Activated CD4-positive, alpha-beta T cell treated with anti-CD3 and anti-CD28 coated beads, Interleukin-2, amount 10 ng/mL, durations not matched to agents 7 days and 5 days (primary cell): ENCODE data around the gene IFFO2. TPM values are rescaled to one million over a fixed set of nuclear protein-coding genes. Genes with fewer than 3 reads are reported as not detected.

ENCODE experiments used
- CTCF ChIA-PET: fragments of 350-600 bp; sonication (Branson Sonifier 250); formaldehyde crosslinking; loops from one replicate; lab custom pipeline; 2021; ENCODE audit warnings: antibody characterized with exemption; lab: Charles Lee
- POLR2A ChIA-PET: fragments of 350-600 bp; sonication (Branson Sonifier 250); formaldehyde crosslinking; loops from one replicate; lab custom pipeline; 2021; ENCODE audit warnings: antibody characterized with exemption; lab: Charles Lee
- DNase-seq: peaks from one replicate; pipeline ENCODE4 v3.0.0-alpha.2; 2020
- H3K27ac Mint-ChIP-seq: one replicate; pipeline ENCODE4 v1.8.0; 2021; ENCODE audit warnings: mild to moderate bottlenecking, moderate library complexity, mixed read lengths
- H3K27me3 Mint-ChIP-seq: one replicate; pipeline ENCODE4 v1.8.0; 2021; ENCODE audit warnings: mixed read lengths
- H3K36me3 Mint-ChIP-seq: one replicate; pipeline ENCODE4 v1.8.0; 2021; ENCODE audit warnings: low read depth, mixed read lengths
- H3K4me1 Mint-ChIP-seq: one replicate; pipeline ENCODE4 v1.8.0; 2021; ENCODE audit warnings: mixed read lengths
- H3K4me3 Mint-ChIP-seq: one replicate; pipeline ENCODE4 v1.8.0; 2021; ENCODE audit warnings: mild to moderate bottlenecking, moderate library complexity, mixed read lengths
- H3K9me3 Mint-ChIP-seq: one replicate; pipeline ENCODE4 v1.8.0; 2021; ENCODE audit warnings: mixed read lengths
- total RNA-seq, 2 experiments: library from RNA; stranded (reverse); gene quantifications; one replicate each; pipeline ENCODE4 v1.2.3, GENCODE V29; 2021

IFFO2 gene
- total RNA-seq, 2 experiments from 2014 or later = 20.4 to 21.7 TPM

- Mint-ChIP-seq H3K27ac (no peak overlapping the region), H3K36me3 (no peaks in the 10 kb centered on the region), H3K27me3 (peaks cover 11% of the 10 kb centered on the region), H3K9me3 (no peaks in the 10 kb centered on the region), H3K4me3 (no peak overlapping the region), H3K4me1 (no peaks in the 10 kb centered on the region)
- CTCF ChIA-PET = interaction anchor here (1.0 to 1.6 kb wide), 3 partner anchors 9 to 54 kb away, joined by 3 to 5 read pairs (median 4); no protein-coding TSS in a partner anchor
- DNase-seq = no peak
- POLR2A ChIA-PET = interaction anchor here (1.1 kb wide), 1 partner anchor 11 kb away, joined by 6 read pairs; the partner anchor contains the start of gene IFFO2
Measured at GRCh38 chr1:18967066-18967690, 10.7 kb upstream of the IFFO2 start.

GRCh38 chr1:18965206-18966173 lies 9.0 kb upstream of the IFFO2 start:
- no peak overlapping the region for H3K4me3 Mint-ChIP-seq
- H3K9me3 Mint-ChIP-seq = no peaks in the 10 kb centered on the region
- H3K27me3 Mint-ChIP-seq = peaks cover 14% of the 10 kb centered on the region
- H3K4me1 Mint-ChIP-seq = peaks cover 1% of the 10 kb centered on the region
- POLR2A ChIA-PET = no interaction called here
- H3K36me3 Mint-ChIP-seq = no peaks in the 10 kb centered on the region
- no peak overlapping the region for H3K27ac Mint-ChIP-seq
- no peak for DNase-seq
- CTCF ChIA-PET = no interaction called here

GRCh38 chr1:18963968-18964367 lies 7.5 kb upstream of the IFFO2 start:
- no peak for DNase-seq
- POLR2A ChIA-PET = no interaction called here
- no peak overlapping the region for H3K27ac Mint-ChIP-seq
- H3K36me3 Mint-ChIP-seq = no peaks in the 10 kb centered on the region
- H3K4me1 Mint-ChIP-seq = peaks cover 6% of the 10 kb centered on the region
- no peaks in the 10 kb centered on the region for H3K9me3 Mint-ChIP-seq
- no peak overlapping the region for H3K4me3 Mint-ChIP-seq
- CTCF ChIA-PET = interaction anchor here (0.5 to 0.8 kb wide), 3 partner anchors 8 to 652 kb away, joined by 3 read pairs; no protein-coding TSS in a partner anchor
- H3K27me3 Mint-ChIP-seq = peaks cover 25% of the 10 kb centered on the region

- peaks cover 13% of the 10 kb centered on the region for H3K4me1 Mint-ChIP-seq
- POLR2A ChIA-PET = interaction anchor here (0.6 kb wide), 1 partner anchor 36 kb away, joined by 4 read pairs; no protein-coding TSS in a partner anchor
- H3K9me3 Mint-ChIP-seq = no peaks in the 10 kb centered on the region
- CTCF ChIA-PET = interaction anchor here (0.5 to 1.3 kb wide), 5 partner anchors 9 to 653 kb away, joined by 3 to 4 read pairs (median 3); no protein-coding TSS in a partner anchor
- H3K27ac Mint-ChIP-seq = no peak overlapping the region
- no peak overlapping the region for H3K4me3 Mint-ChIP-seq
- DNase-seq = no peak
- no peaks in the 10 kb centered on the region for H3K36me3 Mint-ChIP-seq
- H3K27me3 Mint-ChIP-seq = peaks cover 26% of the 10 kb centered on the region
Measured at GRCh38 chr1:18962855-18963737, 6.6 kb upstream of the IFFO2 start.

DNA sequence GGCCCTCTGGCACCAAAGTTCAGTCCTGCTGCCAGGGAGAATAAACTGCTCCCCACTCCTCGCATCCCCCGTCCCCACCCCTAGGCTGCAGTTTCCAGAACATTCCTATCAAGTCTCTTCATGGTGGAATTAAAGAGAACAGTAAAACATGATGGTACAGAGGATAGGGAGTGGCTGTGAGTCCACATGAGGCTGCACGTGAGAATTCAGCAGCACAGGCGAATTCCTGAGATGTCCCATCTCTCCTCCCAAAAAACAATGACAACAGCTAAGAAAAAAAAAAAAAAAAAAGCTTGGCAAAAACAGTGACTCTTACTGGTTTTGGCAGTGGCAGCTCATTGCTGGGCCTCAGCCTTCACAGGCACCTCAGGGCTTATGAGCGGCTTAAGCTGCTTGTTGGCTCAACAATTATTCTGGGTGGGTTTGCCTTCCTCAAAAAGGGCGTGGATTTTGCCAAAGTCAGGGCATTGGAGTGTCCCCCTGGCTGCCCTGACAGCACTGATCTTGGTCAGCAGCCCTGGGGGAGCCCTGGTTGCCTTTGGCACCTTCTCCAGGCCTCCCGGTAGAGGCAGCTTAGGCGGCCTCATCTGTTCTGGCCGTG lies 5.7 kb upstream of the IFFO2 start:
- Mint-ChIP-seq H3K27me3 (peaks cover 26% of the 10 kb centered on the region), H3K4me3 (no peak overlapping the region), H3K36me3 (no peaks in the 10 kb centered on the region), H3K9me3 (no peaks in the 10 kb centered on the region), H3K27ac (no peak overlapping the region), H3K4me1 (peaks cover 21% of the 10 kb centered on the region)
- ChIA-PET CTCF (interaction anchor here (1.0 to 1.3 kb wide), 4 partner anchors 10 to 78 kb away, joined by 3 to 4 read pairs (median 4); no protein-coding TSS in a partner anchor), POLR2A (interaction anchor here (0.7 kb wide), 1 partner anchor 64 kb away, joined by 3 read pairs; no protein-coding TSS in a partner anchor)
- no peak for DNase-seq

DNA sequence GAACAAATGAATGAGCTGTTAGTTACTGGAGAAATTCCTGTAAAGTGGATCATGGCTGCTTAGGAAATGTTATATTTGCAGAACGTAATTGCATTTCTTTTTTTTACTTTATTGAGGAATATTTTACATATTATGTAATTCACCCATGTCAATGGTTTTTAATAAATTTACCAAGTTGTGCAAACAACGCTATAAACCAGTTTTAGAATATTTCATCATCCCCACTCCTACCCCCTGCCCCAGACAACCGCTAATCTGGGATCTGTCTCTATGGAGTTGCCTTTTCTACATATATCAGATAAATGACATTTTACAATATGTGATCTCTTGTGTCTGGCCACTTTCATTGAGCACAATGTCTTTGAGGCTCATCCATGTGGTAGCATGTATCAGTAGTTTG lies 4.3 kb upstream of the IFFO2 start:
- ChIA-PET POLR2A (no interaction called here), CTCF (no interaction called here)
- Mint-ChIP-seq H3K9me3 (no peaks in the 10 kb centered on the region), H3K4me3 (no peak overlapping the region), H3K27ac (no peak overlapping the region), H3K36me3 (no peaks in the 10 kb centered on the region), H3K27me3 (peaks cover 26% of the 10 kb centered on the region), H3K4me1 (peaks cover 26% of the 10 kb centered on the region)
- no peak for DNase-seq

- Mint-ChIP-seq H3K4me3 (no peak overlapping the region), H3K27ac (no peak overlapping the region), H3K27me3 (peaks cover 26% of the 10 kb centered on the region), H3K36me3 (no peaks in the 10 kb centered on the region), H3K9me3 (no peaks in the 10 kb centered on the region), H3K4me1 (peaks cover 26% of the 10 kb centered on the region)
- ChIA-PET POLR2A (no interaction called here), CTCF (no interaction called here)
- no peak for DNase-seq
Measured at GRCh38 chr1:18960409-18960808, 3.9 kb upstream of the IFFO2 start.

DNA sequence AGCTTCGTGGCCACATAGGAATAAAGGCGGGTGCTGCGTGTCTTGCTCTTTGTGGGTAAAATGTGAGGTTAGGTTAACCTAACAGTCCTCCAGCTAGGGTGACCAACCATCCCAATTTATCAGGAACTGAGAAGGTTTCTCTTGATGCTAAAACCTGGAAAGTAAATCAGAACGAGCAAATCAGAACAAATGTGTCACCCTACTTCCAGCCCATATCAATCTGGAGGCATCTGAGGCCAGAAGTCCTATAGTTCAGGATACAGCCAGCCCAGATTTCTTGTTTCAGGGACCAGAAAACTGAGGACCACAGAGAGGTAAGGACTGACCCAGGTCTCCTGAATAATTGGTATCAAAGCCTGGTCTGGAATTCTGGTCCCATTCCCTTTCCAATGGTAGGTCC lies 3.1 kb upstream of the IFFO2 start:
- DNase-seq = no peak
- Mint-ChIP-seq H3K36me3 (peaks cover 6% of the 10 kb centered on the region), H3K27me3 (peaks cover 27% of the 10 kb centered on the region), H3K4me3 (no peak overlapping the region), H3K9me3 (no peaks in the 10 kb centered on the region), H3K27ac (no peak overlapping the region), H3K4me1 (peaks cover 34% of the 10 kb centered on the region)
- CTCF ChIA-PET = interaction anchor here (1.2 kb wide), 1 partner anchor 32 kb away, joined by 4 read pairs; no protein-coding TSS in a partner anchor
- POLR2A ChIA-PET = no interaction called here

GRCh38 chr1:18957532-18958300 lies 1.2 kb upstream of the IFFO2 start:
- Mint-ChIP-seq H3K27me3 (peaks cover 18% of the 10 kb centered on the region), H3K9me3 (no peaks in the 10 kb centered on the region), H3K27ac (peak overlapping the region; percentile 77), H3K4me1 (peaks cover 53% of the 10 kb centered on the region), H3K4me3 (peak overlapping the region; percentile 58), H3K36me3 (peaks cover 14% of the 10 kb centered on the region)
- peak; percentile 51 for DNase-seq
- CTCF ChIA-PET = interaction anchor here (0.5 to 3.6 kb wide), 3 partner anchors 10 to 45 kb away, joined by 3 to 15 read pairs (median 4); no protein-coding TSS in a partner anchor
- POLR2A ChIA-PET = no interaction called here

DNA sequence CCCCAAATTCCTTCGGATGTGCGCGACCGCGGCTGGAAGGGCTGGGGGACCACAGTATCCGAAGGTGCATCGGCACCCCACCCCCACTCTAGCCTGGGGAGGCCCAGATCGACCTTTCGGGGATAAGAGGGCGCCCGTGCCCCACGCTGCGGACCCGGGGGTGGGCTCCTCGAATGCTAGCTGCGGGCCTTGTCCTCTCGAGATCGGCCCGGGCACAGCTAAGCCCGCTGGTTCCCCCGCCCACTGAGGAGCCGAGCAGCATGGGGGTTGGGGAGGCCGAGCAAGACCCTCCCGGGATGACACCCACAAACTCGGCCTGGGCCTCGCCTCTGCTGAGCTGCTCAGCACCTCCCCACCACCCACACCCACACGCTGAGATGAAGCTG lies 653 bp upstream of the IFFO2 start:
- ChIA-PET CTCF (interaction anchor here (0.5 to 3.6 kb wide), 3 partner anchors 10 to 44 kb away, joined by 3 to 15 read pairs (median 4); no protein-coding TSS in a partner anchor), POLR2A (no interaction called here)
- peaks cover 59% of the 10 kb centered on the region for H3K4me1 Mint-ChIP-seq
- peaks cover 19% of the 10 kb centered on the region for H3K36me3 Mint-ChIP-seq
- no peak for DNase-seq
- peak overlapping the region; percentile 58 for H3K4me3 Mint-ChIP-seq
- no peaks in the 10 kb centered on the region for H3K9me3 Mint-ChIP-seq
- H3K27ac Mint-ChIP-seq = peak overlapping the region; percentile 79
- H3K27me3 Mint-ChIP-seq = peaks cover 18% of the 10 kb centered on the region
